ENCODE results near the gene TMEM80.

DNA sequence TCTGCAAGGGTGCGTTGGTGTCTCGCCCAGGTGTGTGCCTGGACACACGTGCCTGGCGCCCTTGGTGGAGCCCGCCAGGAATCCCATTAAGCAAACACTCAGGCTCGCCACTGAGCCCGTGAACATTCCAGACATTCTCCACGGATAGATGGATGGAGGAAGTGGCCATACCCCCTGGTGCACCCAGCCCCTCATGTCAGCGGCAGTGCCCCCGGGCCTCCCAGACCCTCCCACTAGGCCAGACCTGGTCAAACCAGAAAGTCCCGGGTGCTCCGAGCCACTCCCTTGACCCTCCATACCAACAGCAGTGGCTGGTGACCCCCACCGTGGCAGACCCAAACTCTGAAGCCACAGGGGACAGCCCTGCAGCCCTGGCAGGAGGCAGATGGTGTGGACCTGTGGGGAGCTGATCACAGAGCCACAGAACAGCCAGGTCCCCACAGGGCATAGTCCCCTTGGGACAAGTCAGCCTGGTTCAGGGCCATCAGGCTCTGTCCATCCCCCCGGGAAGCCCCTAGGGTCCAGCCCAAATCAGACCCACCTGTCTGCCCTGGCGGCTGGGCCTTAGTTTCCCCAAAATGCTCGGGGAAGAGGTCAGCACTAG is 12.3 kb downstream of the TMEM80 start:
- TF ChIP-seq POLR2A (IDR thresholded peaks at IDR 0.05) (peak in 1 of 3 donors; percentile 19), CTCF (IDR thresholded peaks at IDR 0.05) (no peak)
